ENCODE results near the gene PTCH2. TPM values are rescaled to one million over a fixed set of nuclear protein-coding genes. Genes with fewer than 3 reads are reported as not detected.

PTCH2 gene
- total RNA-seq, 1 experiment from 2014 or later, result 0.83 TPM

GRCh38 chr1:44835738-44836675 is 7.0 kb downstream of the PTCH2 start:
- H3K4me3 ChIP-seq, result no peak overlapping the region
- no peaks in the 10 kb centered on the region for H3K4me1 ChIP-seq (replicated peaks; ENCODE audit: insufficient read depth)
- no peaks in the 10 kb centered on the region for H4K20me1 ChIP-seq (ENCODE audit: insufficient read depth)
- peak overlapping the region; percentile 41; the same call in 1 of the 2 replicates for H3K4me2 ChIP-seq
- no peaks in the 10 kb centered on the region for H3K27me3 ChIP-seq (ENCODE audit: insufficient read depth, low read depth)
- ChIA-PET POLR2A (ENCODE audit: unreplicated experiment) (no interaction called here), CTCF (interaction anchor here (1.0 to 1.7 kb wide), 3 partner anchors 175 to 467 kb away, joined by 3 to 7 read pairs (median 5); partner anchors contain the start of gene HECTD3)
- no peak overlapping the region for H2AFZ ChIP-seq
- no peaks in the 10 kb centered on the region for H3K79me2 ChIP-seq (ENCODE audit: low read depth)
- TF ChIP-seq, protein P1, sequence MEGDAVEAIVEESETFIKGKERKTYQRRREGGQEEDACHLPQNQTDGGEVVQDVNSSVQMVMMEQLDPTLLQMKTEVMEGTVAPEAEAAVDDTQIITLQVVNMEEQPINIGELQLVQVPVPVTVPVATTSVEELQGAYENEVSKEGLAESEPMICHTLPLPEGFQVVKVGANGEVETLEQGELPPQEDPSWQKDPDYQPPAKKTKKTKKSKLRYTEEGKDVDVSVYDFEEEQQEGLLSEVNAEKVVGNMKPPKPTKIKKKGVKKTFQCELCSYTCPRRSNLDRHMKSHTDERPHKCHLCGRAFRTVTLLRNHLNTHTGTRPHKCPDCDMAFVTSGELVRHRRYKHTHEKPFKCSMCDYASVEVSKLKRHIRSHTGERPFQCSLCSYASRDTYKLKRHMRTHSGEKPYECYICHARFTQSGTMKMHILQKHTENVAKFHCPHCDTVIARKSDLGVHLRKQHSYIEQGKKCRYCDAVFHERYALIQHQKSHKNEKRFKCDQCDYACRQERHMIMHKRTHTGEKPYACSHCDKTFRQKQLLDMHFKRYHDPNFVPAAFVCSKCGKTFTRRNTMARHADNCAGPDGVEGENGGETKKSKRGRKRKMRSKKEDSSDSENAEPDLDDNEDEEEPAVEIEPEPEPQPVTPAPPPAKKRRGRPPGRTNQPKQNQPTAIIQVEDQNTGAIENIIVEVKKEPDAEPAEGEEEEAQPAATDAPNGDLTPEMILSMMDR (conservative IDR thresholded peaks at IDR 0.05), result peak; percentile 85
- no peak for TF ChIP-seq EZH2 (IDR thresholded peaks at IDR 0.05; ENCODE audit: low read depth)
- DNase-seq, result peak; percentile 61 to 84
- H3K9me2 ChIP-seq (ENCODE audit: insufficient read depth), result no peaks in the 10 kb centered on the region
- no peaks in the 10 kb centered on the region for H3K9me3 ChIP-seq (ENCODE audit: insufficient read depth, low read depth)
- H3K27ac ChIP-seq, result no peak overlapping the region
- intact Hi-C loops (cut with micrococcal nuclease; ENCODE audit: unreplicated experiment), result loop anchor here (1.0 to 5.0 kb wide), 6 partner anchors 35 to 736 kb away; partner anchors contain the start of genes PLK3 and UROD
- no peaks in the 10 kb centered on the region for H3K36me3 ChIP-seq (ENCODE audit: low read depth)
- H3F3A ChIP-seq (ENCODE audit: insufficient read depth, low read depth), result peaks cover 4% of the 10 kb centered on the region
- no TSS peak for BruUV-seq (replicated peaks)

- H3K79me2 ChIP-seq (ENCODE audit: low read depth), result no peaks in the 10 kb centered on the region
- intact Hi-C loops (cut with micrococcal nuclease; ENCODE audit: unreplicated experiment), result no loop called here
- no peaks in the 10 kb centered on the region for H3K9me2 ChIP-seq (ENCODE audit: insufficient read depth)
- H4K20me1 ChIP-seq (ENCODE audit: insufficient read depth), result no peaks in the 10 kb centered on the region
- no peaks in the 10 kb centered on the region for H3K27me3 ChIP-seq (ENCODE audit: insufficient read depth, low read depth)
- peaks cover 4% of the 10 kb centered on the region for H3F3A ChIP-seq (ENCODE audit: insufficient read depth, low read depth)
- no peaks in the 10 kb centered on the region for H3K9me3 ChIP-seq (ENCODE audit: insufficient read depth, low read depth)
- no peak overlapping the region for H3K4me3 ChIP-seq
- no TSS peak for BruUV-seq (replicated peaks)
- TF ChIP-seq, protein P1 (conservative IDR thresholded peaks at IDR 0.05), result no peak
- no peak for TF ChIP-seq EZH2 (IDR thresholded peaks at IDR 0.05; ENCODE audit: low read depth)
- no peak overlapping the region for H3K27ac ChIP-seq
- H3K4me2 ChIP-seq, result no peak overlapping the region
- ChIA-PET CTCF (interaction anchor here (0.6 to 0.7 kb wide), 2 partner anchors 66 to 104 kb away, joined by 3 to 8 read pairs; no protein-coding TSS in a partner anchor), POLR2A (ENCODE audit: unreplicated experiment) (interaction anchor here (0.6 kb wide), 1 partner anchor 93 kb away, joined by 29 read pairs; no protein-coding TSS in a partner anchor)
- DNase-seq, result no peak
- H3K36me3 ChIP-seq (ENCODE audit: low read depth), result no peaks in the 10 kb centered on the region
- H3K4me1 ChIP-seq (replicated peaks; ENCODE audit: insufficient read depth), result no peaks in the 10 kb centered on the region
- no peak overlapping the region for H2AFZ ChIP-seq
Measured at GRCh38 chr1:44834328-44834727, 8.7 kb downstream of the PTCH2 start.

DNA sequence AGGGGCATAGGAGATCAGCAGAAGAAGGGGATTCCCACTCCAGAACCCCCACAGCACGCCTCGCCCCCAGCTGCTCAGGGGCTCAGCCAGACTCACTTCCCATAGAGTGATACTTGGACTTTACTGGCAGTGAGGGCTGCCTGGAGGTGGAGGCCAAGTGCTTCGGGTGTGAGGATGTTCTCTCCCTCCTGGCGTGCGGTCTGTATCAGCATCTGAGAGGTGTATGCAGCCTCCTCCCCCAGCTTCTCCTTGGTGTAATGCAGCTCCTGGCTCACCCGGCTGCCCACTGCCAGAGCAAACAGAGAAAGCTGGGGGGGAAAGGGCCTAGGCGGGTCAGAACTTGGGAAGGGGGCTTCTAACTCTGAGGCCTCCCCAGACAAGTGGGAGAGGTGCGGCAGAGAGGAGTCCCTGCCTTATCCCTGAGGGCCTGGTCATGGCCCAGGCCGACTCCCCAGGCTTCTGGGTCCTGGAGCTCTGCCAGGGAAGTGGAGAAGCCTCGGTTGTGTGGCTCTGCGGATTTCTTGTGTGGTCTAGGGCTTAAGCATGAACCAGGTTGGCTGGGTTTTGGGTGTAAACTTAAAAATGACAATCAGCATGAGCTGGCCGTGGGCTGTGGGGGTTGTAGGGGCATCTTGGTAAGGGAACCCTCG is 10.9 kb downstream of the PTCH2 start:
- CTCF ChIA-PET, result interaction anchor here (0.6 kb wide), 1 partner anchor 735 kb away, joined by 3 read pairs; no protein-coding TSS in a partner anchor
- intact Hi-C loops (cut with micrococcal nuclease; ENCODE audit: unreplicated experiment), result no loop called here

More for the DNA sequence above, 10.9 kb downstream of the PTCH2 start:
- H2AFZ ChIP-seq, result no peak overlapping the region
- no peak overlapping the region for H3K4me2 ChIP-seq
- H3K4me1 ChIP-seq (replicated peaks; ENCODE audit: insufficient read depth), result no peaks in the 10 kb centered on the region
- no TSS peak for BruUV-seq (replicated peaks)
- H3K27me3 ChIP-seq (ENCODE audit: insufficient read depth, low read depth), result no peaks in the 10 kb centered on the region
- POLR2A ChIA-PET (ENCODE audit: unreplicated experiment), result no interaction called here
- no peaks in the 10 kb centered on the region for H3K9me2 ChIP-seq (ENCODE audit: insufficient read depth)
- no peak for TF ChIP-seq EZH2 (IDR thresholded peaks at IDR 0.05; ENCODE audit: low read depth)
- TF ChIP-seq, protein P1 (conservative IDR thresholded peaks at IDR 0.05), result no peak
- H3F3A ChIP-seq (ENCODE audit: insufficient read depth, low read depth), result peaks cover 4% of the 10 kb centered on the region
- DNase-seq, result no peak
- H3K36me3 ChIP-seq (ENCODE audit: low read depth), result no peaks in the 10 kb centered on the region
- no peak overlapping the region for H3K4me3 ChIP-seq
- no peaks in the 10 kb centered on the region for H4K20me1 ChIP-seq (ENCODE audit: insufficient read depth)
- no peak overlapping the region for H3K27ac ChIP-seq
- no peaks in the 10 kb centered on the region for H3K9me3 ChIP-seq (ENCODE audit: insufficient read depth, low read depth)
- no peaks in the 10 kb centered on the region for H3K79me2 ChIP-seq (ENCODE audit: low read depth)
